ENCODE data around the gene SLC8A1. TPM values are rescaled to one million over a fixed set of nuclear protein-coding genes. Genes with fewer than 3 reads are reported as not detected.

Gene SLC8A1
- total and polyA plus RNA-seq, 2 donors (not counting 1 experiment from before 2014, with no cell fraction given), result 0.07 to 0.20 TPM

DNA sequence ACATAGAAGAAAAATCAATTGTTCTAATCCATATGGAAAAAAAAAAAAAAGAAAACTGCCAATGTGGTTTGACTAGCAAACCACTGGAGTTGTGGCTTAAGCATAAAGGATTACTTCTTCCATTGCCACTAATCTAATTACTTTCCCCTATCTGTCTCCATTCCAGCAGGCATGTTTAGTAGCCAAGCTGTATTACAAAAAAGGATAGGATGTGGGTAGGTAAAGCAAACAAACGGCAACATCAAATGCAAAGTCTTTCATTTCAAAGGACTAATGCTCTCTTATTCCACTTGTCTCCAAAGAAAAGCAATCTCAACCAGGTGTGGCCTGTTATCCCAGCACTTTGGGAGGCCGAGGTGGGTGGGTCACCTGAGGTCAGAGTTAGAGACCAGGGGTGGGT, 36.5 kb downstream of the SLC8A1 start:
- no CpG with 5 or more reads among the region's 2 CpGs for WGBS (ENCODE audit: insufficient coverage)
- H3K79me2 ChIP-seq (ENCODE audit: control insufficient read depth, insufficient read depth, low read length), result no peaks in the 10 kb centered on the region
- no peaks in the 10 kb centered on the region for H3K27me3 ChIP-seq (replicated peaks in 1 of 4; ENCODE audit: control extremely low read depth in 1 of 4, control insufficient read depth in 3 of 4, insufficient read depth in 4 of 4, low read length in 3 of 4)
- H3K27ac Mint-ChIP-seq, result no peak overlapping the region
- no peak overlapping the region for H3K4me3 ChIP-seq (ENCODE audit: control extremely low read depth in 1 of 5, extremely low read depth in 1 of 5, insufficient read depth in 1 of 5, low read depth in 2 of 5, low read length in 4 of 5)
- H3K4me1 Mint-ChIP-seq, result no peaks in the 10 kb centered on the region
- intact Hi-C loops (cut with micrococcal nuclease), result no loop called here
- no peaks in the 10 kb centered on the region for H4K20me1 ChIP-seq (ENCODE audit: control insufficient read depth, insufficient read depth, low read length, poor library complexity, severe bottlenecking)
- no peak overlapping the region for H3K4me3 Mint-ChIP-seq
- no peaks in the 10 kb centered on the region for H3K9me3 Mint-ChIP-seq (ENCODE audit: insufficient read depth)
- CTCF ChIA-PET, result no interaction called here
- TF ChIP-seq EZH2 (IDR thresholded peaks at IDR 0.05; ENCODE audit: borderline replicate concordance, insufficient read depth, low read depth, low read length, poor library complexity, severe bottlenecking), result no peak
- TF ChIP-seq, protein P1, sequence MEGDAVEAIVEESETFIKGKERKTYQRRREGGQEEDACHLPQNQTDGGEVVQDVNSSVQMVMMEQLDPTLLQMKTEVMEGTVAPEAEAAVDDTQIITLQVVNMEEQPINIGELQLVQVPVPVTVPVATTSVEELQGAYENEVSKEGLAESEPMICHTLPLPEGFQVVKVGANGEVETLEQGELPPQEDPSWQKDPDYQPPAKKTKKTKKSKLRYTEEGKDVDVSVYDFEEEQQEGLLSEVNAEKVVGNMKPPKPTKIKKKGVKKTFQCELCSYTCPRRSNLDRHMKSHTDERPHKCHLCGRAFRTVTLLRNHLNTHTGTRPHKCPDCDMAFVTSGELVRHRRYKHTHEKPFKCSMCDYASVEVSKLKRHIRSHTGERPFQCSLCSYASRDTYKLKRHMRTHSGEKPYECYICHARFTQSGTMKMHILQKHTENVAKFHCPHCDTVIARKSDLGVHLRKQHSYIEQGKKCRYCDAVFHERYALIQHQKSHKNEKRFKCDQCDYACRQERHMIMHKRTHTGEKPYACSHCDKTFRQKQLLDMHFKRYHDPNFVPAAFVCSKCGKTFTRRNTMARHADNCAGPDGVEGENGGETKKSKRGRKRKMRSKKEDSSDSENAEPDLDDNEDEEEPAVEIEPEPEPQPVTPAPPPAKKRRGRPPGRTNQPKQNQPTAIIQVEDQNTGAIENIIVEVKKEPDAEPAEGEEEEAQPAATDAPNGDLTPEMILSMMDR (IDR thresholded peaks at IDR 0.05), result no peak
- DNase-seq, result no peak
- H3K27ac ChIP-seq (ENCODE audit: low read length in 2 of 2), result no peak overlapping the region
- POLR2A ChIA-PET, result no interaction called here
- no peak overlapping the region for H3K9ac ChIP-seq (ENCODE audit: low read length)
- no peaks in the 10 kb centered on the region for H3K27me3 Mint-ChIP-seq
- no peak for ATAC-seq (ENCODE audit: low read depth)
- no peak overlapping the region for H2AFZ ChIP-seq (ENCODE audit: insufficient read depth, low read depth, low read length, poor library complexity, severe bottlenecking)
- no peaks in the 10 kb centered on the region for H3K4me1 ChIP-seq (ENCODE audit: control insufficient read depth in 2 of 2, insufficient read depth in 2 of 2, low read length in 2 of 2)
- H3K4me2 ChIP-seq (replicated peaks; ENCODE audit: low read depth, low read length, poor library complexity, severe bottlenecking), result no peak overlapping the region
- H3K36me3 ChIP-seq (replicated peaks in 1 of 2; ENCODE audit: control extremely low read depth in 1 of 2, control insufficient read depth in 1 of 2, extremely low read depth in 1 of 2, insufficient read depth in 2 of 2, low read length in 1 of 2), result peaks cover 0 to 1% of the 10 kb centered on the region in 2 experiments
- no peaks in the 10 kb centered on the region for H3K9me3 ChIP-seq (ENCODE audit: control extremely low read depth in 1 of 3, control insufficient read depth in 2 of 3, insufficient read depth in 1 of 3, low read length in 2 of 3)

DNA sequence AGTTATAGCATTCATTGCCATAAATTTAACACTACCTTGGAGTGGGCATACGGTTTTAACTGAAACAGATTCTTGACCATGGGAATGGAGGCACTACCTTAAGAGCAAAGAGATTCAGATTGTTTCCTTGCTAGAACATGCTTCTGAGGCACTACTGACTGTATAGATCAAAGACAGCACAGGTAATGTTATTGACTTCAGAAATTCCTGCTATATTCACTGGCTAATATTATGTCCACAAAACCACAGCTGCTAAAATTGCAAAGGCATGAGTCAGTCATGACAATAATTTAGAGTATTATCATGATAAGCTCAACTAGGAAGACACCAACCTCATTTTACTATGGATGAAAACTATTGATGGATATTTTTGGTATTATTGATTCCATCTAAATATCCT, 39.4 kb downstream of the SLC8A1 start:
- no peaks in the 10 kb centered on the region for H4K20me1 ChIP-seq (ENCODE audit: control insufficient read depth, insufficient read depth, low read length, poor library complexity, severe bottlenecking)
- TF ChIP-seq, protein P1 (IDR thresholded peaks at IDR 0.05), result no peak
- no peak for TF ChIP-seq EZH2 (IDR thresholded peaks at IDR 0.05; ENCODE audit: borderline replicate concordance, insufficient read depth, low read depth, low read length, poor library complexity, severe bottlenecking)
- no CpG with 5 or more reads among the region's 1 CpG for WGBS (ENCODE audit: insufficient coverage)

More for the DNA sequence above, 39.4 kb downstream of the SLC8A1 start:
- Histone ChIP-seq H3K9me3 (ENCODE audit: control extremely low read depth in 1 of 3, control insufficient read depth in 2 of 3, insufficient read depth in 1 of 3, low read length in 2 of 3) (no peaks in the 10 kb centered on the region), H3K79me2 (ENCODE audit: control insufficient read depth, insufficient read depth, low read length) (no peaks in the 10 kb centered on the region), H3K27me3 (replicated peaks in 1 of 4; ENCODE audit: control extremely low read depth in 1 of 4, control insufficient read depth in 3 of 4, insufficient read depth in 4 of 4, low read length in 3 of 4) (no peaks in the 10 kb centered on the region), H3K27ac (ENCODE audit: low read length in 2 of 2) (no peak overlapping the region), H3K9ac (ENCODE audit: low read length) (no peak overlapping the region), H3K36me3 (replicated peaks in 1 of 2; ENCODE audit: control extremely low read depth in 1 of 2, control insufficient read depth in 1 of 2, extremely low read depth in 1 of 2, insufficient read depth in 2 of 2, low read length in 1 of 2) (peaks cover 0 to 1% of the 10 kb centered on the region in 2 experiments), H3K4me3 (ENCODE audit: control extremely low read depth in 1 of 5, extremely low read depth in 1 of 5, insufficient read depth in 1 of 5, low read depth in 2 of 5, low read length in 4 of 5) (no peak overlapping the region), H2AFZ (ENCODE audit: insufficient read depth, low read depth, low read length, poor library complexity, severe bottlenecking) (no peak overlapping the region), H3K4me1 (ENCODE audit: control insufficient read depth in 2 of 2, insufficient read depth in 2 of 2, low read length in 2 of 2) (no peaks in the 10 kb centered on the region), H3K4me2 (replicated peaks; ENCODE audit: low read depth, low read length, poor library complexity, severe bottlenecking) (no peak overlapping the region)
- POLR2A ChIA-PET, result no interaction called here
- intact Hi-C loops (cut with micrococcal nuclease), result no loop called here
- Mint-ChIP-seq H3K27ac (no peak overlapping the region), H3K27me3 (no peaks in the 10 kb centered on the region), H3K4me1 (no peaks in the 10 kb centered on the region), H3K4me3 (no peak overlapping the region), H3K9me3 (ENCODE audit: insufficient read depth) (no peaks in the 10 kb centered on the region)
- CTCF ChIA-PET, result no interaction called here
- DNase-seq (no peak), ATAC-seq (ENCODE audit: low read depth) (no peak)

All from B cell (primary cell).